T-helper 1 cell treated with Interleukin-12 subunit alpha and Interleukin-12 subunit beta and Interleukin-4 antibody, amounts not matched to agents 30 μg/mL and 1 μg/mL, for 36 hours (primary cell): Measurements from ENCODE around the gene CCL7.

ENCODE experiments used
- H3K27ac Mint-ChIP-seq: one replicate; pipeline ENCODE4 v1.8.0; 2021; ENCODE audit warnings: mild to moderate bottlenecking, mixed read lengths
- H3K27me3 Mint-ChIP-seq: one replicate; pipeline ENCODE4 v1.8.0; 2021; ENCODE audit warnings: low read depth, mixed read lengths
- H3K36me3 Mint-ChIP-seq: one replicate; pipeline ENCODE4 v1.8.0; 2021; ENCODE audit warnings: low read depth, mixed read lengths
- H3K4me1 Mint-ChIP-seq: one replicate; pipeline ENCODE4 v1.8.0; 2021; ENCODE audit warnings: low read depth, mixed read lengths
- H3K4me3 Mint-ChIP-seq: one replicate; pipeline ENCODE4 v1.8.0; 2021; ENCODE audit warnings: mild to moderate bottlenecking, moderate library complexity, mixed read lengths
- H3K9me3 Mint-ChIP-seq: one replicate; pipeline ENCODE4 v1.8.0; 2021; ENCODE audit warnings: mixed read lengths

CCL7 gene

DNA sequence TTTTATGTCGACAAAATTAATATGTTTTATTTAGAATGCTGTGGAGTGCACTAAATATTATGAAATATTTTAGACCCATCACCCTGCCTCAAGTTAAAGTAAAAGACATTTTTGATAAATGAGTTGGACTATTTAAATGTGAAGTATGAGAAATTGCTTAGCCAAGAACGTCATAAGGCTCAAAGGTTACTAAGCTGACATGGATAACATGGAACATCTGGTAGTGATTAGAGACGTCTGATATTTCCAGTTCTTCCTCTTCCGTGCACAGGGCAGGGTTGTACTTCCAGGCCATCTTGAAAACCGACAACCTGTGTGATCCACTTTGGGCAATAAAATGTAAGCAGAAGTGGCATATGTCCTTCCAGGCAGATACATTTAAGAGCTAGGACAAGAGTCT, 42.1 kb downstream of the CCL7 start:
- no peak overlapping the region for H3K27ac Mint-ChIP-seq
- no peak overlapping the region for H3K4me3 Mint-ChIP-seq
- no peaks in the 10 kb centered on the region for H3K9me3 Mint-ChIP-seq
- H3K36me3 Mint-ChIP-seq = no peaks in the 10 kb centered on the region
- H3K4me1 Mint-ChIP-seq = peaks cover 20% of the 10 kb centered on the region
- H3K27me3 Mint-ChIP-seq = peaks cover 53% of the 10 kb centered on the region

DNA sequence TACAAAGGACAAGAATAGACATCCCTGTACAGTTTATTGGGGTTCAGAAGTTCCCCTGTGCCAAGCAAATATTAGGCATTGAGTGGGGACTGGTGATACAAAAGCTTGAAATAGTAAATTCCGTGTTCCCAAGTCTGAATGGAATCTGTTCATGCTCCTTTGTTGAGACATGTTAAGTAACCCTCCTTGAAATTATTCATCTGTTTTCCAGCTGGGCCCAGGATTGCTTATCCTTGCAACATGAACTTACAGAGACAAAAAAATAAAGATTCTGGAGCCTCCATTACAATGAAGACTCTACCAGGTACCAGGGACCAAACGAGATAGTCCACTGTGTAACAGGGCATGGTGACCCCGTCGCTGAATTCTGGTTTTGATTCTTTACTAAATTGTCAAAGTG, 43.1 kb downstream of the CCL7 start:
- no peaks in the 10 kb centered on the region for H3K36me3 Mint-ChIP-seq

DNA sequence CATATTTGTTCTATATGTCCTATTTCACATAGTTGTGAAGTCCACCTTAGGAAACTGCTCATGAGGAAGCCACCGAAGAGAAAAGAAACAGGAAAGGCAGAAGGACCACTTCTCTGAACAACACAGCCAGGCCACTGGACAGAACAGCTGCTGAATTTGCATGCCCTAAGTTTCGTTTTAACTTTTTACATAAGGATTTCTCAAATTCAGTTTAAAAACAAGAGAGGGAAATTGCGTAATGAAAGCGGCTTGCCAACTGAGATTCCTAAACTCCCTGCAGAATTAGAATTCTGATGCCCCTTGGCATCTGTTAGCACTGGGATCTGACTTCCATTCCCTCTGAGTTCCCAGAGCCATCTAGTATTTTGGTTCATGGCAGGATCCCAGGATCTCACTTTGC, 44.3 kb downstream of the CCL7 start:
- no peaks in the 10 kb centered on the region for H3K36me3 Mint-ChIP-seq
- H3K27me3 Mint-ChIP-seq = peaks cover 59% of the 10 kb centered on the region
- peaks cover 3% of the 10 kb centered on the region for H3K4me1 Mint-ChIP-seq
- H3K4me3 Mint-ChIP-seq = no peak overlapping the region
- H3K27ac Mint-ChIP-seq = no peak overlapping the region
- no peaks in the 10 kb centered on the region for H3K9me3 Mint-ChIP-seq

More for the DNA sequence above, 43.1 kb downstream of the CCL7 start:
- no peak overlapping the region for H3K27ac Mint-ChIP-seq
- H3K9me3 Mint-ChIP-seq = no peaks in the 10 kb centered on the region
- H3K4me3 Mint-ChIP-seq = no peak overlapping the region
- H3K27me3 Mint-ChIP-seq = peaks cover 56% of the 10 kb centered on the region
- peaks cover 9% of the 10 kb centered on the region for H3K4me1 Mint-ChIP-seq

DNA sequence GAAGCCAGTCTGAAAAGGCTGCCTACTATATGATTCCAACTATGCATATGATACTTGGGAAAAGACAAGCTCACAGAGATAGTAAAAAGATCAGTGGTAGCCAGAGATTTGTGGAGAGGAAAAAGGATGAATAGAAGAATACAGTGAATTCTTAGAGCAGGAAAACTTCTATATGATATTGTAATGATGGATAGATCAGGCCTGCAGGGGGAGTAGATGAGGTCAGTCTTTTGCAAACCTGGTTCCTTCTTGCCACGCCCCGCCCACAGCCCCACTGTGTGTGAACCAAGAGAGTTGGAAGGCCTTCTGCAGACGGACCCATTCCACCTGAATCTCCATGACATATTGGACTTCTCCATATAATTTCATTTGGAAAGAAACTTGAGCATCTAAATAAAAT, 48.5 kb downstream of the CCL7 start:
- no peak overlapping the region for H3K27ac Mint-ChIP-seq
- H3K4me3 Mint-ChIP-seq = no peak overlapping the region
- H3K36me3 Mint-ChIP-seq = no peaks in the 10 kb centered on the region

DNA sequence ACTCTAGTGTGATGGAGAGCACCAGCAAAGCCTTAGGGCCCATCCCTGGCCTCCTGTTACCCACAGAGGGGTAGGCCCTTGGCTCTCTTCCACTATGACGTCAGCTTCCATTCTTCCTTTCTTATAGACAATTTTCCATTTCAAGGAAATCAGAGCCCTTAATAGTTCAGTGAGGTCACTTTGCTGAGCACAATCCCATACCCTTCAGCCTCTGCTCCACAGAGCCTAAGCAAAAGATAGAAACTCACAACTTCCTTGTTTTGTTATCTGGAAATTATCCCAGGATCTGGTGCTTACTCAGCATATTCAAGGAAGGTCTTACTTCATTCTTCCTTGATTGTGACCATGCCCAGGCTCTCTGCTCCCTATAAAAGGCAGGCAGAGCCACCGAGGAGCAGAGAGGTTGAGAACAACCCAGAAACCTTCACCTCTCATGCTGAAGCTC, 49.0 kb downstream of the CCL7 start, which contains the start of gene CCL8:
TSS of gene CCL8 (plus strand) at position 397 of the 445 bp plus-strand sequence. CDS start 67 bp downstream, outside the sequence.
- no peak within 1 kb of the TSS for H3K4me3 Mint-ChIP-seq
- no peaks in the 10 kb centered on the region for H3K4me1 Mint-ChIP-seq
- no peak within 1 kb of the TSS for H3K27ac Mint-ChIP-seq
- H3K36me3 Mint-ChIP-seq = no peaks in the 10 kb centered on the region
- H3K9me3 Mint-ChIP-seq = no peaks in the 10 kb centered on the region
- peaks cover 46% of the 10 kb centered on the region for H3K27me3 Mint-ChIP-seq

More for the DNA sequence above, 48.5 kb downstream of the CCL7 start:
- Mint-ChIP-seq H3K27me3 (peaks cover 45% of the 10 kb centered on the region), H3K9me3 (no peaks in the 10 kb centered on the region), H3K4me1 (no peaks in the 10 kb centered on the region)
